HG03571 (cell line): Measurements from ENCODE around the gene MOB3C.

ENCODE experiments used
- ATAC-seq: cut with Tn5 transposase; IDR thresholded peaks from one replicate; pipeline ENCODE4 v1.9.1; 2021; ENCODE audit not compliant: unreplicated experiment

Gene MOB3C

GRCh38 chr1:46607345-46608130 lies 9.1 kb downstream of the MOB3C start:
- no peak for ATAC-seq

GRCh38 chr1:46606255-46606965 lies 10.2 kb downstream of the MOB3C start:
- ATAC-seq = no peak

DNA sequence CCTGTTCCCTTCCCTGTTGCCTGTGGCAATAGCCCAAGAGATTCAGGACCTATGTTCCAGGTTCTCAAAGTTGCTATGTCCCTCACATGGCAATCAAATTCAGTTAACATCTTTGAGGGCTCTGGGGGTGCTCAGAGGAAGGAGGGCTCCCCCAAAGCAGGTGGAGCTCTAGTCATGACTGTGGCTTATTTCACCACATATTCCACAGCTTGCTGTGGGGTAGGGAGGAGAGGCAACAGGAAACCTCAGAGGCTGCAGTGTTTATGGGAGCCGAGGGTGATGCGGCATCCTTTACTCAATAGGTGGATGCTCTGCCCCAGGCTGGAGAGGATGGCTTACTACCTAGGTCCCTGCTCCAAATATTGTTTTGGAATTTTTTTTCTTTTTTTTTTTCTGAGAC lies 11.4 kb downstream of the MOB3C start:
- ATAC-seq = no peak

- ATAC-seq = peak; percentile 95
These were observed 12.6 kb downstream of the MOB3C start, which contains the start of gene MKNK1 for GRCh38 chr1:46603858-46604549. TSS of gene MKNK1 (minus strand) at chr1:46604268. CDS start at chr1:46583327, 20,941 bp downstream.

GRCh38 chr1:46603481-46603857 lies 13.1 kb downstream of the MOB3C start:
- no peak for ATAC-seq

- ATAC-seq = no peak
These were observed 15.2 kb downstream of the MOB3C start for GRCh38 chr1:46601257-46602007.

- ATAC-seq = no peak
These were observed 17.3 kb downstream of the MOB3C start for GRCh38 chr1:46599059-46599970.

DNA sequence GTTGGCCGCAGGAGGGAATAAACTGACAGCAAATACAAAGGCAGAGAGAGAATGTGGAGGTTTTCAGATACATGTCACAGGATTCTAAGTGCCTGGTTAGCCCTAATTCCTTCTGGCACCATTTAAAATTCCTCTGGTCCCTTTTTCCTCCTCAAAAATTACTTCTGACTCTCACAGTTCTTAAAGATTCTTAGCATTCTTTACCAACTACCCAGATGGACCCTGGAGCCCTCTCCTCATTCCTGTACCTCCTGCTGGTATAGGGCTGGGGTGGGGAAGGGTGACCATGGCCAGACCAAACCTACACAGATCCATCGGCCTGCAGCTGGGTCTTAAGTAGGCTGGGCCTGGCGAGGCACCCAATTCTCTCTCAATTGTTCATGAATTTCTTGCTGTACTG lies 19.8 kb downstream of the MOB3C start:
- ATAC-seq = no peak

GRCh38 chr1:46596036-46596435 lies 20.6 kb downstream of the MOB3C start:
- ATAC-seq = no peak

GRCh38 chr1:46595127-46595526 lies 21.5 kb downstream of the MOB3C start:
- ATAC-seq = no peak

- ATAC-seq = no peak
These were observed 22.5 kb downstream of the MOB3C start for GRCh38 chr1:46594063-46594462.

DNA sequence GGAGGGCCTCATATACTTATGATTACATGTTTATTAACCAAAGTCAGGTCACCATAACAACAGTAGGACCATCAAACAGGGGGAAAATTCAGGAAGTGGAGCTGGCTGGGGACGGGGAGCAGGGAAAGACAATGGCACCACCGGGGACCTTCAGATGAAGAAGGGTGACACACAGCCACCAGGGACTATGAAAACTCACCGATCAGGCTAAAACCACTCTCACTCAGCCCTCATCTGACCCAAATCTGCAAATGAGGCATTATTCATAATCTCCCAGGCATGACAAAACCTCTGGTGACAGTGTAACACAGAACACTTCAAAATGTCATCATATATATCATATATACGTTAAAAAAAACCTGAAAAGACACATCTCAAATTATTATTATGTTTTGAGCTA lies 23.8 kb downstream of the MOB3C start:
- ATAC-seq = no peak

- ATAC-seq = no peak
These were observed 27.1 kb downstream of the MOB3C start for GRCh38 chr1:46589529-46589928.

DNA sequence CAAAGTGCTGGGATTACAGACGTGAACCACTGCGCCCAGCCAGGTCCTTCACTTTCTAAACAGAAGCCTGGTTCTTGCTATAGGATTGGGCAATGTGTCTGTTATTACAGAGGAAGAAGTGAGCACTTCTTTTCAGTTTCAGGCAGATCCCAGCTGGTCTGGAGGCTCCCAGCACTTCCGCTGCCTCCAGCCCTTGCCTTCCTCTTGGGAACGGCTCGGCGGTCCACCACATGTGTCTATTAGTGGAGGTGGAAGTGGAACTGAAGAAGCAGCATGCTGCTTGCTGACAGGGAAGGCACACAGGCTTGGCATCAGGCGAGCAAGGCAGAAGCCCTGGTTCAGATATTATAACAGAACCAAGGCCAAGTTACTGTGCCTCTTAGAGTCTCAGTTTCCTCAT lies 29.5 kb downstream of the MOB3C start:
- no peak for ATAC-seq

GRCh38 chr1:46585312-46585938 lies 31.2 kb downstream of the MOB3C start:
- no peak for ATAC-seq

GRCh38 chr1:46583494-46583893 lies 33.1 kb downstream of the MOB3C start:
- no peak for ATAC-seq

GRCh38 chr1:46582972-46583371 lies 33.6 kb downstream of the MOB3C start:
- ATAC-seq = no peak

DNA sequence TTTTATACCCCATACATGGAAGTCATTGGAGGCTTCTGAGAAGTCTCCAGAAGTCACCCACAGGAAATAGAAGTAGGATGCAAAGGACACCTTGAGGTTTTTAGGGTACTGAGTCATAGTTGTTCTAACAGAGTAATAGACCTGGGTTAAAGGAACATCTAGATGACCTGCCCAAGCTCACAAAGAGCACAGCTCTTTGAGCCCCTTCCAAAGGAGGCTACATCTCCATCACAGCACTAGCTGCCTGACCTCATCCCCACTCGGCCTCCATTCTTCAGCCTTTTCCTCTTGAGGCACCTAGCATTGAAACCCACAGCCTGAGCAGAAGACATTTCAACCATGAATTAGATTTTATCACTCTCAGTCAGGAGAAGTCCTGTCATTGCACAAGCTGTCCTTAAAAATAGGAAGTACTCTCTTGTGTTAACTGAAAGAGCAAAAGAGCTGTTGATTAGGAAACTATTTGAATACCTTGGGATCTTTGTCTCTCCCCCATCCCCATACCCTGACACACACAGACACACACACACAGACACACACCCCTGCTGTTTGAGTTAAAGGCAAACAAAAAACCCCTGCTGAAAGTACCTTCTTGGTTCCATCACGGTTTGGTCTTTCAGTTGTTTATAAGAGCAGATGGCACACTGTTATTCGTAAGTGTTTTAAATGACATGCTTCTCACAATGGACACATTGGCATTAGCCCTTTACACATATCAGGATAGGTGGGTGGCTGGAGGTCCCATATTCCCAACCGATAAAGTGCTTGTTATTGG lies 34.7 kb downstream of the MOB3C start:
- no peak for ATAC-seq
